HG02759 (cell line): Measurements from ENCODE around the gene MIDN.
"Not testable (repeated sequence)": the region's sequence is repeated elsewhere in the genome, so short reads cannot be mapped to it uniquely, and the experiment has no call there.

Experiments used
- ATAC-seq: cut with Tn5 transposase; IDR thresholded peaks from one replicate; pipeline ENCODE4 v1.9.1; 2021; ENCODE audit warnings: mild to moderate bottlenecking, moderate library complexity; ENCODE audit not compliant: unreplicated experiment

Gene MIDN

DNA sequence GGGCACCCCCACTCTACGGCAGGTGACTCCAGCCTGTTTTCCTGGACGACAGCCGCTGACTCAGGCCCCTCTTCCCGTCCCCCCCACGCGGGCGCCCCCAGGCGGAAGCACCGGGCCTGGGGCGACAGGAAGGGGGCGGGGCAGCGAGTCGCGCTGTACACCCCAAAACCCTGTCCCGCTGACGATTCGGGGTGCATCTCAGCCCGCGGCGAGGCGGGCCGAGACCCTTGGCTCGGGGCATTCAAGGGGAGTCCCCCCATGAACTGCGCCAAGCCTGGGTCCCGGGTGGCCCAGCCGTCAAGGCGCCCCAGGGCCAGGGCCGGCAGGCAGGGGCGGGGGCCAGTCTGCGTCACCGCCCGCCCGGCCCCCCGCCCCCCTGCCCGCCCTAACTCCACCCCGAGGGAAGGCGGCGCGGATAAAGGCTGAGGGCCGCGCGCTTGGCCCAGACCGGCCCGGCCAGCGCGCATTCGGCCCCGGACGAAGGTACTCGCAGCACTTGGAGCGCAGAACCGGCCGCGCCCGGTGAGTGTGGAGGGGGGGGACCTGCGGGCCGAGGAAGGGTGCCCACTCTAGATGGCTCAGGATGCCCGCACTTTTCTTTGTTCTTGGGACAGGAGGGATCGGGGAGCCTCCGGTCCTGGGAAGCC is at the start of gene MIDN:
TSS of gene MIDN (plus strand) at position 445 of the 647 bp plus-strand sequence. CDS start 1,714 bp downstream, outside the sequence.
- peak; percentile 11 for ATAC-seq

DNA sequence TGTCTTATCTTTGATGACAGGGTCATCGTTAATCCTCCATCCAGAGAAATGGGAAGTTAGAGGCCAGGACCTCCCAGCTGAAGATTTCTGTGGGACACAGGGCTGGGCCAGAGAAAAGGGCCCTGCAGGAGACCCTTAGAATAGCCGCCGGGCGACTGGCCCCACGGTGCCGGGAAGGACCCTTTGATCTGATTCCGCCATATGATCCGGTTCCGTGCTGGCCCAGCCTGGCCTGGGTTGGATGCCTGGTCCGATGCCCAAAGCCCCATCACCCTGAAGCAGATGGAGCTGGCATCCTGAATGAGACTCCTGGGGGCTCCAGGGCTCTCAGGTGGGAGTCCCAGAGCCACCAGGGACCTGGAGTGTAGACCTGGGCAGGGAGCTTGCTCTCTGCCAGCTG is 48.9 kb upstream of the MIDN start:
- no peak for ATAC-seq

DNA sequence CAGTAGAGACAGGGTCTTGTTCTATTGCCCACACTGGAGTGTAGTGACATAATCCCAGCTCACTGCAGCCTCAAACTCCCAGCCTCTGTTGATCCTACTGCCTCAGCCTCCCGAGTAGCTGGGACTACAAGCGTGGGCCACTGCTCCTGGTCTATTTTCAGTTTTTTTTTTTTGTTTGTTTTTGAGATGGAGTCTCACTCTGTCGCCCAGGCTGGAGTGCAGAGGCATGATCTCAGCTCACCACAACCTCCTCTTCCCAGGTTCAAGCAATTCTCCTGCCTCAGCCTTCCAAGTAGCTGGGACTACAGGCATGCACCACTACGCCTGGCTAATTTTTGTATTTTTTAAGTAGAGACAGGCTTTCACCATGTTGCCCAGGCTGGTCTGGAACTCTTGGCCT is 47.8 kb upstream of the MIDN start:
- not testable (repeated sequence) for ATAC-seq

GRCh38 chr19:1205114-1206099 is 43.0 kb upstream of the MIDN start, which contains the start of gene STK11:
Gene STK11, plus strand, starts transcription at chr19:1205778. Its CDS starts 1,136 bp downstream, at chr19:1206914.
- peak; percentile 90 for ATAC-seq

DNA sequence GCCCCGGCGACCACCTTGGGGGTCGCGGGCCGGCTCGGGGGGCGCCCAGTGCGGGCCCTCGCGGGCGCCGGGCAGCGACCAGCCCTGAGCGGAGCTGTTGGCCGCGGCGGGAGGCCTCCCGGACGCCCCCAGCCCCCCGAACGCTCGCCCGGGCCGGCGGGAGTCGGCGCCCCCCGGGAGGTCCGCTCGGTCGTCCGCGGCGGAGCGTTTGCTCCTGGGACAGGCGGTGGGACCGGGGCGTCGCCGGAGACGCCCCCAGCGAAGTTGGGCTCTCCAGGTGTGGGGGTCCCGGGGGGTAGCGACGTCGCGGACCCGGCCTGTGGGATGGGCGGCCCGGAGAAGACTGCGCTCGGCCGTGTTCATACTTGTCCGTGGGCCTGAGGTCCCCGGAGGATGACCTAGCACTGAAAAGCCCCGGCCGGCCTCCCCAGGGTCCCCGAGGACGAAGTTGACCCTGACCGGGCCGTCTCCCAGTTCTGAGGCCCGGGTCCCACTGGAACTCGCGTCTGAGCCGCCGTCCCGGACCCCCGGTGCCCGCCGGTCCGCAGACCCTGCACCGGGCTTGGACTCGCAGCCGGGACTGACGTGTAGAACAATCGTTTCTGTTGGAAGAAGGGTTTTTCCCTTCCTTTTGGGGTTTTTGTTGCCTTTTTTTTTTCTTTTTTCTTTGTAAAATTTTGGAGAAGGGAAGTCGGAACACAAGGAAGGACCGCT is 42.1 kb upstream of the MIDN start:
- no peak for ATAC-seq

DNA sequence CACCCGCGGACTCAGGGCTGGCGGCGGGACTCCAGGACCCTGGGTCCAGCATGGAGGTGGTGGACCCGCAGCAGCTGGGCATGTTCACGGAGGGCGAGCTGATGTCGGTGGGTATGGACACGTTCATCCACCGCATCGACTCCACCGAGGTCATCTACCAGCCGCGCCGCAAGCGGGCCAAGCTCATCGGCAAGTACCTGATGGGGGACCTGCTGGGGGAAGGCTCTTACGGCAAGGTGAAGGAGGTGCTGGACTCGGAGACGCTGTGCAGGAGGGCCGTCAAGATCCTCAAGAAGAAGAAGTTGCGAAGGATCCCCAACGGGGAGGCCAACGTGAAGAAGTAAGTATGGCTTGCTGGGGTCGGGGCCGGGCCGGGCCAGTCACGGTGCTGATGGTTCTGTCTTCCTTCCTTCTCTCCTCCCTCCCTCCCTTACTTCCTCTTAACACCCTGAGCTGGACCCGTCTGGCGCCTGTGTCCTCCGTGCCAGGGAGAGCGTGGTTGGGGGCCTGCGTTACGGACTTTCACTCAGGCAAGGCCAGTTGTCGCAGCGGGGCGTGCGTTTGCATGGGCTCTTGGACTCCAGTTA is 41.4 kb upstream of the MIDN start:
- no peak for ATAC-seq

- ATAC-seq: not testable (repeated sequence)
Measured at GRCh38 chr19:1208830-1209229, 39.6 kb upstream of the MIDN start.

DNA sequence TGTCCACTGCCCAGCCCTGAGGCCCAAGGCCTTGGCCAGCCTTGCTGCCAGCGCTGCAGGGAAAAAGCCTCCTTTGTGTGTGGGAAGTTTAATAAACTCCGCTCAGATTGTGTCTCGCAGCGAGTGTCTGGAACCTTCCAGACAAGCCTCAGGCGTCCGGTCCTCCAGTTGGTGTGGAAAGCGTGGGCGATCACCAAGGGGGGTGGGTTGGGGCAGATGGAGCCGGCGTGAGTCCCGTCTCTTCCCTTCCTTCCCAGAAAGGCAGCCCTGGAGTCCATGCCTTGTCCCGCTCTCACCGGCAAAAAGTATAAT is 38.2 kb upstream of the MIDN start:
- no peak for ATAC-seq

DNA sequence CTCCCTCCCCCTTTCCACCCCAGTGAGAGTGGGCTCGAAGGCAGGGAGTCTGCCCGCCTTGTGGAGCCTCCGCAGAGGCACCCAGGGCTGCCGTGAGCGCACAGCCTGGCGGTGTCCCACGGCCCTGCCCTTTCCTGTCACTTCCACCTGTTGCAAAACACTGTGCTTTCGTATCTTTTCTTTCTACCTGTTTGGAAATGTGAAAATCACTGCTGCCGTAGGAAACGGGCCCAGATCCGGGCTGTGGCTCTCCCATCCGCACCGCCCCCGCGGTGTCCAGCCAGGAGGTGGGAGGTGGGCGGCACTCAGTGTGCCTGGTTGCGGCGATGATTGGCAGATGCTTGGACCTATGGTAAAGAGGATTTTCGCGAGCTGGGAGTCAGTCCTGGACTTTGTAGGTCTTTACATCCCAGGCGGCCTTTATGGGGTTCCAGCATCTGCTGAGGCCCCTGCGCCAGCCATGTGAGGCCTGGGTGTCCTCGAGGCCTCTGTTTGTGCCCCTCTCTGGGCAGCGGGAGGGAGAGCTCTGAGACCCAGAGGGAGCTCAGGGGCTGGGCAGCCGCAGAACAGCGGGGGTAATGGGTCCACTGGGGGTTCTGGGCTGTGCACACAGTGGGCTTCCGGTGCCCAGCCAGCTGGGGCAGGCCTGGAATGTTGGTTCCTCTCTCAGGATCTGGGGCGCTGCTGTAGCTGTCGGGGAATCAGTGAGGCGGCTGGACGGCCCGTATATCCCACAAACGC is 36.7 kb upstream of the MIDN start:
- ATAC-seq: no peak

DNA sequence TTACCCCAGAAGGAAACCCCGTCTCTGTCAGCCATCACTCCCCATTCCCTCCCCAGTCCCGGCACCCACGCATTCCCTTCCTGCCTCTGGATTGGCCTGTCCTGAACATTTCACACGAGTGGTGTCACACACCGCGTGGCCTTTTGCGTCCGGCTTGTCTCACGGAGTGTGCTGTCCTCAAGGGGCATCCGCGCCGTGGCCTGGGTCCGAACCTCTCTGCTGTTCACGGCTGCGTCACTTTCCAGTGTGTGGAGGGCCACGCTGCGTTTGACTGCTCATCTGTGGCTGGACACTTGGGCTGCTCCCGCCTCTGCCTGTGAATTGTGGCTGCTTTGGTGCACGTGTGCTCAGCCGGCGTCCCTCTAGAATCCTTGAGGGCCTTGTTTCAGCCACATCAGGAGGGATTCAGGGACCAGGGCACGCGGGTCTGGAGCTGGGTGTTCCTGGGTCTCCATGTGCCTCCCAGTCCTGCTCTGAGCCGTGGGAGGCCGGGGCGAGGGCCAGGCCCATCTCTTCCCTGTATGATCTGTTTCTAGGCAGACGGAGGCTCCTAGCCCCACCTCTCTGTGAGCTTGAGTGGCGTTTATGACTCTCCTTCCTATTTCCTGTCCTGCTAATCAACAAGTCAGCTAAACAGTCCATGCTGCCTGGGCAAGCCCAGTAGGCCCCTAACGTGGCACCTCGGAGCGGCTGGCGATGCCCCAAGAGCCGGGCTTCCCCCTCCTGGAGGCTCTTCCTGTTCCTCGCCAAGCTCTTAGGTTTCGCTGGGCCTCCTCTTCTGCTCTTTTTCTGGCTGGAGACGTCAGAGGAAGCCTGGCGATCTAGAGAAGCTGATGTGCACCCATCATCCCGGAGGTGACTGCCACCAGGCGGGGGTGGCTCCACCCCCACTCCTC is 34.7 kb upstream of the MIDN start:
- ATAC-seq: peak; percentile 55

DNA sequence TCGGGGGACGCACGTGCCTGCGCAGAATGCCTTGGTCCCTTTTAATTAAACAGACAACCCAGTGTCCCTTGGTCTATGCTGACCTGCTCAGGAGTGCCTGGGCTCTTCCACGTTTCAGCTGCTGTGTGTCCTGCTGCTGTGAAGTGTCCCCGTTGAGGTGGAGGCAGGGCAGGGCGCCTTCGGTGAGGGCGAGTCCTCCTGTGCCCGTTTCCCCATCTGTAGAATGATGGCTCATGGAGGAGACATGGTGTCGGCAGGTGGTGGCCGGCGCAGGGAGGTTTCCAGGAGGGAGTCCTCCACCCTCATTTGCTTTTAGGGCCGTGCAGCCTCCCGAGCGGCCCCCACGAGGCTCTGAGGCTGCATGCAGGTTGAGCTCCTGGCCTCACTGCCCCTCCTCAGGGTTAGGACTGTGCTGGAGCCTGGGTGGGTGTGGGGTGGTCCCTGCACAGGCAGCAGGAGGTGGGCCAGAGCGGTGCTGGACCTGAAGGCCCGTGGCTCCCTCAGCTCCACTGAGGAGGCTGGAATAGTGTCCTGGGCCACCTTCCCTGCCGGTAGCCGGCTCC is 34.0 kb upstream of the MIDN start:
- ATAC-seq: no peak

DNA sequence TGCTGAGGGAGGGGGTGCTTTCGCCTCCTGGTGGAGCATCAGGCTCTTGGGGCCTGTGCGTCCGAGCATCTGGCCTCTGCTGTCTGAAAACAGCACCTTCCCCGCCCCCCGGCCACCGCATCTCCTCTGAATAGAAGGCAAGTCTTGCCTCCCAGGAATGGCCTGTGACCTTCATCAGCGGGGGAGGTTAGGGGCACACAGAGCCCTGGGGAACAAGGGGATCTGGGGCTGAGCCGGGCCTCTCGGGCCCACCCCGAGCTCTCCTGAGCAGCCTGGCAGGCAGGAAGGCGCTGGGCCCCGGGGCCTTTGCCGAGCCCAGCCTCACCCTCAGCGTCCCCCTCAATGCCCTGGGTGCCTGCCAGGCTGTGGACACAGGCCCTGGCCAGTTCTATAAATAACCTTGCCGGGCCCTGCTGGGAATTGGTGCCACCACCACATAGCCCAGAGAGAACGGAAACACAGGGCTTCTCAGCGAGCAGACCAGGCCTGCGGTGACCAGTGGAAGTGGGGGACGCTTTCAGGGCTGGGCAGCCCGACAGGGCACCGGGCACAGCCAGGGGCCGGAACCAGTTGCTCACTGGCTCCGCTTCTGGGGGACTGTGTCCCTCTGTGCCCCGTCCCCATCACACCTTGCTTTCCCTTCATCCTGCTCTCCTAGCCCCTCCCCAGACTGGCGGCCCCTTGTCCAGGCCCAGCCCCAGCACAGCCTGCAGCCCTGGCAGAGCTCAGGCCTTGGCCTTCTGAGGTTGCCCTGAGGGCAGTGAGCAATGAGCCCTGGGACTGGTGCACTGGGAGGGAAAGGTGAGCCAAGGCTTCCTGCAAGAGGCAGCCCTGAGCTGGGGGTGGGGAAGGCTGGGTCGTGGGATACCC is 33.3 kb upstream of the MIDN start:
- no peak for ATAC-seq

GRCh38 chr19:1216756-1217155 is 31.6 kb upstream of the MIDN start:
- ATAC-seq: no peak

DNA sequence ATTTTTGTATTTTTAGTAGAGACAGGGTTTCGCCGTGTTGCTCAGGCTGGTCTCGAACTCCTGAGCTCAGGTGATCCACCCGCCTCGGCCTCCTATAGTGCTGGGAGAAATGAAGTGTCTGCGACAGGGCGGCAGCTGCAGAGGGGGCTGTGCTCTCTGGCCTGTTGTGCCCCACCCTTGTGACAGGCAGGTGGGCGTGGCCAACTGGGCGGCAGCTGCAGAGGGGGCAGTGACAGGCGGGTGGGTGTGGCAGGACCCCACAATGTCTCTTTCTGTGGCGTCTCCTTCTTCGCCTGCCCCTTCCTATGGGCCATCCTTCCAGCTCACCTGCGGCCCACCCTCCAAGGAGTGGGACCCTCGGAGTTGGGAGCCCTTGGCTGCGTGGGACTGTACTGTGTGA is 31.0 kb upstream of the MIDN start:
- ATAC-seq: no peak

- ATAC-seq: no peak
Measured at GRCh38 chr19:1218751-1219567, 29.4 kb upstream of the MIDN start.

- ATAC-seq: no peak
Measured at GRCh38 chr19:1219786-1220476, 28.5 kb upstream of the MIDN start.

- no peak for ATAC-seq
Measured at GRCh38 chr19:1220477-1220930, 27.9 kb upstream of the MIDN start.
